22Rv1 (cell line): ENCODE measurements around the gene GMDS.

Experiments
- H3K27ac ChIP-seq: fragments of 450-650 bp; 2 replicates; pipeline ENCODE4 v1.5.1; 2017
- ZFX ChIP-seq: fragments of 450-650 bp; IDR thresholded peaks from 2 replicates; pipeline ENCODE4 v1.6.1; 2017; ENCODE audit warnings: antibody characterized with exemption, borderline replicate concordance
- TF ChIP-seq, protein P1 (sequence below): fragments of 450-650 bp; IDR thresholded peaks from 2 replicates; pipeline ENCODE4 v1.5.1; 2017; ENCODE audit warnings: mild to moderate bottlenecking

GMDS gene

DNA sequence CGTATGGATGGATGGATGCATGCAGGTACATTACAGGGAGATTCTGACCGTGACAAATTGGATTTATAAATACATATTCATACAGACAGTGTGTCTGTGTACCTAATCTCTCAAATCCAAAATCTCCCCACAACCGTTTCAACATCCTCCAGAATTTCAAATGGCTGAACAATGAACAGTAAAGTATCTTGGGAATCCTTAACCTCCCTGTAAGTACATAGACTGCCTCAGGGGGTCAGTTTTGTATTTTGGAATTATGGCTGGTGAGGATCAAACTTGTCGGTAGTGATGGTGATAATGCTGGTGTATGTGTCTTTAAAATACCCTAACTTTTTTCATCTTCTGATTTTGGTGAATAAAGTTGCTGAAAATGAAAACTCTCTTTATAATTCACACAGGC, 389.5 kb downstream of the GMDS start:
- no peak overlapping the region for H3K27ac ChIP-seq

GRCh38 chr6:1854296-1854695, 391.1 kb downstream of the GMDS start:
- TF ChIP-seq ZFX, result no peak
- TF ChIP-seq, protein P1, sequence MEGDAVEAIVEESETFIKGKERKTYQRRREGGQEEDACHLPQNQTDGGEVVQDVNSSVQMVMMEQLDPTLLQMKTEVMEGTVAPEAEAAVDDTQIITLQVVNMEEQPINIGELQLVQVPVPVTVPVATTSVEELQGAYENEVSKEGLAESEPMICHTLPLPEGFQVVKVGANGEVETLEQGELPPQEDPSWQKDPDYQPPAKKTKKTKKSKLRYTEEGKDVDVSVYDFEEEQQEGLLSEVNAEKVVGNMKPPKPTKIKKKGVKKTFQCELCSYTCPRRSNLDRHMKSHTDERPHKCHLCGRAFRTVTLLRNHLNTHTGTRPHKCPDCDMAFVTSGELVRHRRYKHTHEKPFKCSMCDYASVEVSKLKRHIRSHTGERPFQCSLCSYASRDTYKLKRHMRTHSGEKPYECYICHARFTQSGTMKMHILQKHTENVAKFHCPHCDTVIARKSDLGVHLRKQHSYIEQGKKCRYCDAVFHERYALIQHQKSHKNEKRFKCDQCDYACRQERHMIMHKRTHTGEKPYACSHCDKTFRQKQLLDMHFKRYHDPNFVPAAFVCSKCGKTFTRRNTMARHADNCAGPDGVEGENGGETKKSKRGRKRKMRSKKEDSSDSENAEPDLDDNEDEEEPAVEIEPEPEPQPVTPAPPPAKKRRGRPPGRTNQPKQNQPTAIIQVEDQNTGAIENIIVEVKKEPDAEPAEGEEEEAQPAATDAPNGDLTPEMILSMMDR, result no peak
- H3K27ac ChIP-seq, result no peak overlapping the region

More for the DNA sequence above, 389.5 kb downstream of the GMDS start:
- TF ChIP-seq, protein P1, result no peak
- no peak for TF ChIP-seq ZFX

GRCh38 chr6:1853761-1854160, 391.6 kb downstream of the GMDS start:
- TF ChIP-seq ZFX, result no peak
- H3K27ac ChIP-seq, result no peak overlapping the region

DNA sequence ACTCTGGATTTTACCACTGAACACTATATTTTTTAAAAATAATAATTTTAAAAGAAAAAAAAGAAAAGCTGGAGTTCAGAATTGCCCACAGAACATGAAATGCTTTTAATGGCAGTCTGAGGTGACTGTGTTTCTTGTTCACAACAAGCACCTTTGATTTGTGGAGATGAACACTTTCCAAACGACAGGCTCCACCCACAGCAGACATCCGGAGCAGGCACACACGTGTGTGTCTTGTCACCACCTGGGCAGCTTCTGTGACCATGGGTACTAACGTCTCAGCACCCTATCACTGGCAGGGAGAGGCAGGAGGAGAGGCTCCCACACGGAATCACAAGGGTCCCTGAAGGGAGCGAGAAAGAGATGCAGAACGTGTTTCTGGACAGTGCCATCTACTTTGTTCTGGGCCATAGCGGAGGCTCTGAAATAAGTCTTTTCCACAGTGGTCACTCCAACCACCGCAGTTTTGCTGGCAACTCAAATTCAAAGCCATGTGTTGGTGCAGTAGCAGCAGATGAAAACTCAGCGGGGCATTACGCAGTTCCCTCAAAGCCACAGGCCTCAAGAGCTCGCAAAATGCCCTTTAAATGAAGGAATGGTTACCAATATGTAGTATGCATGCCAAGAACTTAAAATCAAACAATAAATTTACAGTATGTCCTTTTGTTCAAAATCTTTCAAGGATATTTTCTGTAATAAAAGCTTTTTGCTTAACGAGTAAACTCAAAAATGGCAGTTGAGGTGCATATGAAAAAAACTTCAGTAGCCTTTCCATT, 393.5 kb downstream of the GMDS start:
- TF ChIP-seq, protein P1, result no peak
- TF ChIP-seq ZFX, result no peak
- no peak overlapping the region for H3K27ac ChIP-seq

- TF ChIP-seq, protein P1, result no peak
- TF ChIP-seq ZFX, result no peak
- no peak overlapping the region for H3K27ac ChIP-seq
Measured at GRCh38 chr6:1850840-1851157, 394.6 kb downstream of the GMDS start.

DNA sequence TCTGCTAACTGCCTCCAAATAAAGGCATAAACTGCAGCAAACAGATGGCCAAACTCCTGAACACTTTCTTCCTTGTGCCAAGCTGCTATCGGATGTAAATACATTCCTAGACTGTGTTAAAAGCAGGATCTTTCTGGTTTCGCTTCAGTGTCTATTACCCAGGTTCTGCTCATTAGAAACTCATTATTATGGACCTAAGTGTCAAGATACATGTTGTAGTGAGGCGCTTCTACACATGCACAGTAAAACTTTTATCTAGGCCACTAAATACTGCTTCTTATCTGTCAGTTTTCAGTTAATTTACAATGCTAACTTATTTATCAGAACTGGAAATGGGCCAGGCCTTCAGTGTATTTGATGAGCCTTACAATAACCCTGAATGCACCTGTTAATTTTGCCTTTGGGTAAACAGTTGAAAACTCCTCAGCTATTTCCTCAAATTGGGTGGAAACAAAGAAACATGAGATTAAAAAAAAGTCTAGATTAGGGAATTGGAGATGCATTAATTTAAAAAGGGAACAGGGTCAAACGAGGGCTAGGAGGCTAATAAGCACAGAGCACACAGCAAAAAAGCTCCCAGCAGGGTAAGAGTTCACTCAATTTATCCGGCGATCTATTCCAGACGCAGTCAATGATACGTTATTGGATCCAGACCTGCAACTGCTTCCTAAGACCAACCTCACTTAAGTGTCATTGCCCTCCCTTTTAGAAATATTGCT, 395.1 kb downstream of the GMDS start:
- TF ChIP-seq ZFX, result no peak
- TF ChIP-seq, protein P1, result no peak
- H3K27ac ChIP-seq, result no peak overlapping the region

GRCh38 chr6:1849691-1850090, 395.7 kb downstream of the GMDS start:
- no peak for TF ChIP-seq ZFX
- TF ChIP-seq, protein P1, result no peak
- H3K27ac ChIP-seq, result no peak overlapping the region
